Liver (tissue), 9 donors: ENCODE measurements around the gene B4GALNT2. TPM values are rescaled to one million over a fixed set of nuclear protein-coding genes. Genes with fewer than 3 reads are reported as not detected.

Source experiments
- DNase-seq: peaks from one replicate; pipeline ENCODE4 v3.0.0-alpha.2; 2017; ENCODE audit warnings: low spot score
- H3K27ac ChIP-seq, 2 donors: one replicate each; pipeline ENCODE4 v1.7.0; 2013; ENCODE audit warnings: inconsistent platforms in 2 of 2, low read length in 2 of 2, control low read depth in 1 of 2, low read depth in 1 of 2, mild to moderate bottlenecking in 1 of 2
- H3K27me3 ChIP-seq, 4 donors: one replicate each; pipeline versions ENCODE4 v1.6.1 to v1.7.0; 2013; ENCODE audit warnings: low read length in 3 of 4, inconsistent platforms in 1 of 4, mild to moderate bottlenecking in 1 of 4, moderate library complexity in 1 of 4; ENCODE audit not compliant: control insufficient read depth in 4 of 4, insufficient read depth in 4 of 4
- H3K36me3 ChIP-seq, 4 donors: one replicate each; pipeline versions ENCODE4 v1.6.1 to v1.7.0; 2013; ENCODE audit warnings: low read length in 3 of 4, mild to moderate bottlenecking in 3 of 4, low read depth in 1 of 4, moderate library complexity in 1 of 4; ENCODE audit not compliant: control insufficient read depth in 4 of 4, insufficient read depth in 3 of 4
- H3K4me1 ChIP-seq, 4 donors: one replicate each; pipeline versions ENCODE4 v1.6.1 to v1.7.0; 2013; ENCODE audit warnings: low read length in 3 of 4, mild to moderate bottlenecking in 3 of 4, moderate library complexity in 1 of 4; ENCODE audit not compliant: control insufficient read depth in 4 of 4, insufficient read depth in 4 of 4
- H3K4me3 ChIP-seq, 3 donors: one replicate each; pipeline versions ENCODE4 v1.6.1 to v1.7.0; 2013; ENCODE audit warnings: low read length in 3 of 3, control low read depth in 1 of 3, low read depth in 1 of 3, mild to moderate bottlenecking in 1 of 3
- H3K9ac ChIP-seq, 2 donors: one replicate each; pipeline ENCODE4 v1.7.0; 2013; ENCODE audit warnings: low read length in 2 of 2, mild to moderate bottlenecking in 2 of 2, moderate library complexity in 2 of 2, control low read depth in 1 of 2, low read depth in 1 of 2
- H3K9me3 ChIP-seq, 4 donors: one replicate each; pipeline versions ENCODE4 v1.6.1 to v1.7.0; 2013; ENCODE audit warnings: low read length in 3 of 4; ENCODE audit not compliant: control insufficient read depth in 4 of 4
- CTCF ChIP-seq: fragments of 150-350 bp; IDR thresholded peaks from 2 replicates; pipeline ENCODE4 v1.5.1; 2017; ENCODE audit warnings: improper control_type of control experiment, low read depth, low read length; ENCODE audit not compliant: missing input control
- EGR1 ChIP-seq, 2 donors: IDR thresholded peaks; 2 replicates each; pipeline ENCODE4 v1.6.1; 2016 to 2018; ENCODE audit warnings: antibody characterized with exemption in 2 of 2, low read depth in 2 of 2
- FOXA1 ChIP-seq: IDR thresholded peaks from 2 replicates; pipeline ENCODE4 v1.6.1; 2016; ENCODE audit warnings: antibody characterized with exemption
- FOXA2 ChIP-seq: IDR thresholded peaks from 2 replicates; pipeline ENCODE4 v1.6.1; 2016; ENCODE audit warnings: antibody characterized with exemption
- GABPA ChIP-seq, 2 donors: IDR thresholded peaks in 1 of 2; conservative IDR thresholded peaks in 1 of 2; 2 replicates each; pipeline ENCODE4 v1.6.1; 2016; ENCODE audit warnings: antibody characterized with exemption in 2 of 2, mild to moderate bottlenecking in 1 of 2, moderate library complexity in 1 of 2
- HNF4A ChIP-seq, 2 donors: conservative IDR thresholded peaks; 2 replicates each; pipeline ENCODE4 v1.6.1; 2016; ENCODE audit warnings: antibody characterized with exemption in 2 of 2, mild to moderate bottlenecking in 2 of 2
- HNF4G ChIP-seq: IDR thresholded peaks from 2 replicates; pipeline ENCODE4 v1.6.1; 2016; ENCODE audit warnings: antibody characterized with exemption
- JUND ChIP-seq, 2 donors: IDR thresholded peaks; 2 replicates each; pipeline ENCODE4 v1.6.1; 2016; ENCODE audit warnings: antibody characterized with exemption in 2 of 2
- MAX ChIP-seq: IDR thresholded peaks from 2 replicates; pipeline ENCODE4 v1.6.1; 2016; ENCODE audit warnings: antibody characterized with exemption
- RAD21 ChIP-seq, 2 donors: IDR thresholded peaks; 2 replicates each; pipeline ENCODE4 v1.6.1; 2016; ENCODE audit warnings: antibody characterized with exemption in 2 of 2, mild to moderate bottlenecking in 2 of 2
- RXRA ChIP-seq, 2 donors: IDR thresholded peaks; 2 replicates each; pipeline ENCODE4 v1.6.1; 2017 to 2018; ENCODE audit warnings: antibody characterized with exemption in 2 of 2, mild to moderate bottlenecking in 1 of 2
- SP1 ChIP-seq: IDR thresholded peaks from 2 replicates; pipeline ENCODE4 v1.6.1; 2018; ENCODE audit warnings: antibody characterized with exemption, mild to moderate bottlenecking
- TAF1 ChIP-seq: conservative IDR thresholded peaks from 2 replicates; pipeline ENCODE4 v1.6.1; 2016; ENCODE audit warnings: antibody characterized with exemption, mild to moderate bottlenecking
- YY1 ChIP-seq: IDR thresholded peaks from 2 replicates; pipeline ENCODE4 v1.6.1; 2016; ENCODE audit warnings: antibody characterized with exemption, mild to moderate bottlenecking
- WGBS: extraction: QIAGEN DNeasy Blood & Tissue Kit; methylation state at CpG from one replicate; pipeline ENCODE4 v1.1.7; 2013; 5-methylcytosine and 5-hydroxymethylcytosine counted together
- polyA plus RNA-seq, 2 donors: library from polyadenylated mRNA; stranded (reverse) in 1 of 2; unstranded in 1 of 2; fragments of 200-250 nt in 1 of 2; fragments of >200 nt in 1 of 2; fragmentation: Nextera tagmentation in 1 of 2; extraction: Ambion mirVana in 1 of 2; gene quantifications; one replicate each; pipeline versions ENCODE4 v1.2.1 to v1.2.3, GENCODE V29; 2013 to 2015
- total RNA-seq, 2 donors: library from RNA; depleted of rRNA; stranded (reverse); fragments of >200 nt; gene quantifications; one replicate each; pipeline ENCODE4 v1.2.3, GENCODE V29; 2014
- TF ChIP-seq, protein P1 (sequence below): IDR thresholded peaks from 2 replicates; pipeline ENCODE4 v1.6.1; 2016; ENCODE audit warnings: antibody characterized with exemption, mild to moderate bottlenecking
- TF ChIP-seq, protein P2 (sequence below): IDR thresholded peaks from 2 replicates; pipeline ENCODE4 v1.6.1; 2016; ENCODE audit warnings: antibody characterized with exemption
- TF ChIP-seq, protein P3 (sequence below): IDR thresholded peaks from 2 replicates; pipeline ENCODE4 v1.6.1; 2016; ENCODE audit warnings: antibody characterized with exemption
- donor health status: healthy.
- donor health status: healthy.
- donor health status: healthy.
- donor health status: healthy.
- donor health status: healthy.

B4GALNT2 gene
- total and polyA plus RNA-seq, 4 donors: not detected

GRCh38 chr17:49151996-49152395, 19.4 kb downstream of the B4GALNT2 start:
- 81% methylated on average over 4 of the region's 4 CpGs for WGBS
- Histone ChIP-seq H3K4me1 (no peaks in the 10 kb centered on the region), H3K9me3 (no peaks in the 10 kb centered on the region), H3K27ac (no peak overlapping the region), H3K27me3 (no peaks in the 10 kb centered on the region), H3K36me3 (no peaks in the 10 kb centered on the region), H3K9ac (no peak overlapping the region), H3K4me3 (no peak overlapping the region)
- TF ChIP-seq HNF4A (conservative IDR thresholded peaks at IDR 0.05) (no peak), YY1 (no peak), FOXA2 (no peak), EGR1 (IDR thresholded peaks at IDR 0.05; ENCODE audit: low read depth in 2 of 2) (no peak), RXRA (IDR thresholded peaks at IDR 0.05) (no peak), MAX (no peak)
- TF ChIP-seq, protein P1, sequence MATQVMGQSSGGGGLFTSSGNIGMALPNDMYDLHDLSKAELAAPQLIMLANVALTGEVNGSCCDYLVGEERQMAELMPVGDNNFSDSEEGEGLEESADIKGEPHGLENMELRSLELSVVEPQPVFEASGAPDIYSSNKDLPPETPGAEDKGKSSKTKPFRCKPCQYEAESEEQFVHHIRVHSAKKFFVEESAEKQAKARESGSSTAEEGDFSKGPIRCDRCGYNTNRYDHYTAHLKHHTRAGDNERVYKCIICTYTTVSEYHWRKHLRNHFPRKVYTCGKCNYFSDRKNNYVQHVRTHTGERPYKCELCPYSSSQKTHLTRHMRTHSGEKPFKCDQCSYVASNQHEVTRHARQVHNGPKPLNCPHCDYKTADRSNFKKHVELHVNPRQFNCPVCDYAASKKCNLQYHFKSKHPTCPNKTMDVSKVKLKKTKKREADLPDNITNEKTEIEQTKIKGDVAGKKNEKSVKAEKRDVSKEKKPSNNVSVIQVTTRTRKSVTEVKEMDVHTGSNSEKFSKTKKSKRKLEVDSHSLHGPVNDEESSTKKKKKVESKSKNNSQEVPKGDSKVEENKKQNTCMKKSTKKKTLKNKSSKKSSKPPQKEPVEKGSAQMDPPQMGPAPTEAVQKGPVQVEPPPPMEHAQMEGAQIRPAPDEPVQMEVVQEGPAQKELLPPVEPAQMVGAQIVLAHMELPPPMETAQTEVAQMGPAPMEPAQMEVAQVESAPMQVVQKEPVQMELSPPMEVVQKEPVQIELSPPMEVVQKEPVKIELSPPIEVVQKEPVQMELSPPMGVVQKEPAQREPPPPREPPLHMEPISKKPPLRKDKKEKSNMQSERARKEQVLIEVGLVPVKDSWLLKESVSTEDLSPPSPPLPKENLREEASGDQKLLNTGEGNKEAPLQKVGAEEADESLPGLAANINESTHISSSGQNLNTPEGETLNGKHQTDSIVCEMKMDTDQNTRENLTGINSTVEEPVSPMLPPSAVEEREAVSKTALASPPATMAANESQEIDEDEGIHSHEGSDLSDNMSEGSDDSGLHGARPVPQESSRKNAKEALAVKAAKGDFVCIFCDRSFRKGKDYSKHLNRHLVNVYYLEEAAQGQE: no peak
- no peak for DNase-seq

DNA sequence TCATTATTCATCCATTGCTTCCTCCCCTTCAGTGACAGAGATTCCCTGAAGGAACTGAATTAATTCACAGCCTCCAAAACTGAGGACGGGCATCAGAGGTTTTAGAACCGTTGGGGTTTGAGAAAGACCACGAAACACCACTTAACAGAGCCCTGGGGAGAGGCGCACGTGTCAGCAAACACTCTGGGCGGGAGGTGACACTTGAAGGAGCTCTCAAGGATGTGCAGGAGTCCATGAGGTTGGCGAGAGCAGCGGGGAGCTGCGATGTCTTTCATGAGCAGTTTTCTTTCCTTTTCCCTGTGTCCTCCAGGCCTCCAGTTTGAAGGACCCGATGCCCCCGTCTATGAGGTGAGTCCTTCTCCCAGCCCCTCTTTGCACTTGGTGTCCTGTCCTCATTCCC, 23.7 kb downstream of the B4GALNT2 start:
- Histone ChIP-seq H3K27me3 (peaks cover 0 to 7% (median 2%) of the 10 kb centered on the region in 4 donors), H3K9me3 (no peaks in the 10 kb centered on the region), H3K4me1 (no peaks in the 10 kb centered on the region), H3K9ac (no peak overlapping the region), H3K4me3 (no peak overlapping the region), H3K27ac (no peak overlapping the region), H3K36me3 (no peaks in the 10 kb centered on the region)
- no peak for TF ChIP-seq FOXA2
- no peak for DNase-seq
- 73% methylated on average over 11 of the region's 11 CpGs for WGBS

DNA sequence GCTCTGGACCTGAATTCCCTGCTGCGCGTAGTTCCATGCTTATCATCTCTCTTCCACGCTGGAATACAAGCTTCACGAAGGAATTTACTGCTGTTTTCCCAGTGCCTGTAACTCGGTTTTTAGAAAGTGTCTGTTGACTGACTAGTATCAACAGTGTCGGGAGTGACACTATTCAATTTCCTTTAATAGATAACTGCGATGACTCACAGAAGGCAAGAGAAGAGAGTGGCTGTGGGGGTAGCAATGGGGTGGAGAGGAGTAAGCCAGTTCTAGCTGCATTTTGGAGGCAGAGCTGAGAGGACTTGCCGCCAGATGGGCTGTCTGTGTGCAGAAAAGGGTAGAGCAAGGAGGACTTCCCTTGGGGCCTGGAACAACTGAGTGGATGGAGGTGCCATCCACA, 25.2 kb downstream of the B4GALNT2 start:
- WGBS: 39% methylated on average over 8 of the region's 8 CpGs
- Histone ChIP-seq H3K27me3 (peaks cover 0 to 7% (median 2%) of the 10 kb centered on the region in 4 donors), H3K4me3 (no peak overlapping the region), H3K27ac (no peak overlapping the region), H3K4me1 (no peaks in the 10 kb centered on the region), H3K36me3 (no peaks in the 10 kb centered on the region), H3K9me3 (no peaks in the 10 kb centered on the region), H3K9ac (no peak overlapping the region)
- no peak for DNase-seq
- TF ChIP-seq, protein P2, sequence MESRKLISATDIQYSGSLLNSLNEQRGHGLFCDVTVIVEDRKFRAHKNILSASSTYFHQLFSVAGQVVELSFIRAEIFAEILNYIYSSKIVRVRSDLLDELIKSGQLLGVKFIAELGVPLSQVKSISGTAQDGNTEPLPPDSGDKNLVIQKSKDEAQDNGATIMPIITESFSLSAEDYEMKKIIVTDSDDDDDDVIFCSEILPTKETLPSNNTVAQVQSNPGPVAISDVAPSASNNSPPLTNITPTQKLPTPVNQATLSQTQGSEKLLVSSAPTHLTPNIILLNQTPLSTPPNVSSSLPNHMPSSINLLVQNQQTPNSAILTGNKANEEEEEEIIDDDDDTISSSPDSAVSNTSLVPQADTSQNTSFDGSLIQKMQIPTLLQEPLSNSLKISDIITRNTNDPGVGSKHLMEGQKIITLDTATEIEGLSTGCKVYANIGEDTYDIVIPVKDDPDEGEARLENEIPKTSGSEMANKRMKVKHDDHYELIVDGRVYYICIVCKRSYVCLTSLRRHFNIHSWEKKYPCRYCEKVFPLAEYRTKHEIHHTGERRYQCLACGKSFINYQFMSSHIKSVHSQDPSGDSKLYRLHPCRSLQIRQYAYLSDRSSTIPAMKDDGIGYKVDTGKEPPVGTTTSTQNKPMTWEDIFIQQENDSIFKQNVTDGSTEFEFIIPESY: no peak
- TF ChIP-seq, protein P1: no peak
- TF ChIP-seq FOXA1: no peak
- TF ChIP-seq GABPA (IDR thresholded peaks at IDR 0.05 in 1 of 2, conservative IDR thresholded peaks at IDR 0.05 in 1 of 2): no peak
- no peak for TF ChIP-seq CTCF
- TF ChIP-seq TAF1: no peak
- no peak for TF ChIP-seq YY1
- no peak for TF ChIP-seq HNF4G
- no peak for TF ChIP-seq HNF4A (conservative IDR thresholded peaks at IDR 0.05)
- TF ChIP-seq RXRA (IDR thresholded peaks at IDR 0.05): no peak
- no peak for TF ChIP-seq SP1
- no peak for TF ChIP-seq RAD21 (IDR thresholded peaks at IDR 0.05)
- no peak for TF ChIP-seq JUND (IDR thresholded peaks at IDR 0.05)
- TF ChIP-seq FOXA2: no peak
- TF ChIP-seq, protein P3, sequence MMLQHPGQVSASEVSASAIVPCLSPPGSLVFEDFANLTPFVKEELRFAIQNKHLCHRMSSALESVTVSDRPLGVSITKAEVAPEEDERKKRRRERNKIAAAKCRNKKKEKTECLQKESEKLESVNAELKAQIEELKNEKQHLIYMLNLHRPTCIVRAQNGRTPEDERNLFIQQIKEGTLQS: no peak
- no peak for TF ChIP-seq EGR1 (IDR thresholded peaks at IDR 0.05; ENCODE audit: low read depth in 2 of 2)
